ENCODE results near the gene MRPL28.
"Not testable (repeated sequence)": the region's sequence is repeated elsewhere in the genome, so short reads cannot be mapped to it uniquely, and the experiment has no call there.

Gene MRPL28

GRCh38 chr16:361341-361871 is 8.9 kb downstream of the MRPL28 start:
- peak in 24 of 56 donors; percentile 8 to 61 (median 30) for DNase-seq

GRCh38 chr16:360698-361336 is 9.5 kb downstream of the MRPL28 start:
- DNase-seq = no peak

GRCh38 chr16:359871-360697 is 10.3 kb downstream of the MRPL28 start:
- DNase-seq = no peak

- no peak for DNase-seq
Measured at GRCh38 chr16:359067-359763, 11.1 kb downstream of the MRPL28 start.

- DNase-seq = no peak
Measured at GRCh38 chr16:356741-357140, 13.6 kb downstream of the MRPL28 start.

- no peak for DNase-seq
Measured at GRCh38 chr16:354971-355461, 15.3 kb downstream of the MRPL28 start.

- DNase-seq = no peak
Measured at GRCh38 chr16:354291-354881, 16.0 kb downstream of the MRPL28 start.

GRCh38 chr16:353404-354290 is 16.7 kb downstream of the MRPL28 start:
- no peak for DNase-seq

- DNase-seq = peak in 55 of 56 donors; percentile 60 to 99 (median 88)
Measured at GRCh38 chr16:352547-353403, 17.6 kb downstream of the MRPL28 start, which contains the start of gene AXIN1. TSS of gene AXIN1 (minus strand) at chr16:352723. CDS start at chr16:347025, 5,698 bp downstream.

GRCh38 chr16:351804-352520 is 18.4 kb downstream of the MRPL28 start:
- DNase-seq = peak in 5 of 56 donors; percentile 11 to 38 (median 13)

GRCh38 chr16:350203-350602 is 20.1 kb downstream of the MRPL28 start:
- no peak for DNase-seq

GRCh38 chr16:349211-349610 is 21.1 kb downstream of the MRPL28 start:
- DNase-seq = no peak

GRCh38 chr16:348495-348894 is 21.8 kb downstream of the MRPL28 start:
- DNase-seq = not testable (repeated sequence)

GRCh38 chr16:347203-347602 is 23.1 kb downstream of the MRPL28 start:
- DNase-seq = no peak

GRCh38 chr16:346587-346986 is 23.8 kb downstream of the MRPL28 start:
- no peak for DNase-seq

GRCh38 chr16:345772-346171 is 24.6 kb downstream of the MRPL28 start:
- DNase-seq = no peak

- no peak for DNase-seq
Measured at GRCh38 chr16:342455-343213, 27.7 kb downstream of the MRPL28 start.

- not testable (repeated sequence) for DNase-seq
Measured at GRCh38 chr16:341974-342336, 28.4 kb downstream of the MRPL28 start.
